ENCODE measurements around the gene MTUS2. TPM values are rescaled to one million over a fixed set of nuclear protein-coding genes. Genes with fewer than 3 reads are reported as not detected.

The MTUS2 gene
- polyA plus RNA-seq, 4 donors, result 0.74 to 6.2 (median 1.6) TPM

- DNase-seq (ENCODE audit: low read depth in 4 of 4, low spot score in 3 of 4), result no peak
Measured at GRCh38 chr13:29101409-29101808, 281.3 kb downstream of the MTUS2 start.

- no peak for DNase-seq (ENCODE audit: low read depth in 4 of 4, low spot score in 3 of 4)
Measured at GRCh38 chr13:29101905-29102304, 281.8 kb downstream of the MTUS2 start.

GRCh38 chr13:29103065-29103800 is 283.1 kb downstream of the MTUS2 start:
- no peak for DNase-seq (ENCODE audit: low read depth in 4 of 4, low spot score in 3 of 4)

- no peak for DNase-seq (ENCODE audit: low read depth in 4 of 4, low spot score in 3 of 4)
Measured at GRCh38 chr13:29104461-29104860, 284.3 kb downstream of the MTUS2 start.

GRCh38 chr13:29105779-29106178 is 285.6 kb downstream of the MTUS2 start:
- DNase-seq (ENCODE audit: low read depth in 4 of 4, low spot score in 3 of 4), result no peak

- no peak for DNase-seq (ENCODE audit: low read depth in 4 of 4, low spot score in 3 of 4)
Measured at GRCh38 chr13:29106651-29107050, 286.5 kb downstream of the MTUS2 start.

- DNase-seq (ENCODE audit: low read depth in 4 of 4, low spot score in 3 of 4), result no peak
Measured at GRCh38 chr13:29108068-29108786, 288.1 kb downstream of the MTUS2 start.

- no peak for DNase-seq (ENCODE audit: low read depth in 4 of 4, low spot score in 3 of 4)
Measured at GRCh38 chr13:29109987-29110386, 289.8 kb downstream of the MTUS2 start.

- no peak for DNase-seq (ENCODE audit: low read depth in 4 of 4, low spot score in 3 of 4)
Measured at GRCh38 chr13:29111446-29111845, 291.3 kb downstream of the MTUS2 start.

- no peak for DNase-seq (ENCODE audit: low read depth in 4 of 4, low spot score in 3 of 4)
Measured at GRCh38 chr13:29115842-29116241, 295.7 kb downstream of the MTUS2 start.

- DNase-seq (ENCODE audit: low read depth in 4 of 4, low spot score in 3 of 4), result peak in 2 of 4 donors; percentile 15 to 16
Measured at GRCh38 chr13:29117663-29118062, 297.5 kb downstream of the MTUS2 start.

GRCh38 chr13:29118471-29118870 is 298.3 kb downstream of the MTUS2 start:
- no peak for DNase-seq (ENCODE audit: low read depth in 4 of 4, low spot score in 3 of 4)

- DNase-seq (ENCODE audit: low read depth in 4 of 4, low spot score in 3 of 4), result no peak
Measured at GRCh38 chr13:29125191-29125933, 305.2 kb downstream of the MTUS2 start.

- DNase-seq (ENCODE audit: low read depth in 4 of 4, low spot score in 3 of 4), result no peak
Measured at GRCh38 chr13:29125934-29126424, 305.8 kb downstream of the MTUS2 start.

- DNase-seq (ENCODE audit: low read depth in 4 of 4, low spot score in 3 of 4), result no peak
Measured at GRCh38 chr13:29129616-29130015, 309.5 kb downstream of the MTUS2 start.

- no peak for DNase-seq (ENCODE audit: low read depth in 4 of 4, low spot score in 3 of 4)
Measured at GRCh38 chr13:29131159-29131558, 311.0 kb downstream of the MTUS2 start.

- DNase-seq (ENCODE audit: low read depth in 4 of 4, low spot score in 3 of 4), result no peak
Measured at GRCh38 chr13:29131881-29132668, 311.9 kb downstream of the MTUS2 start.

GRCh38 chr13:29136341-29136740 is 316.2 kb downstream of the MTUS2 start:
- DNase-seq (ENCODE audit: low read depth in 4 of 4, low spot score in 3 of 4), result no peak

- DNase-seq (ENCODE audit: low read depth in 4 of 4, low spot score in 3 of 4), result no peak
Measured at GRCh38 chr13:29137016-29137415, 316.9 kb downstream of the MTUS2 start.

GRCh38 chr13:29137995-29138394 is 317.9 kb downstream of the MTUS2 start:
- no peak for DNase-seq (ENCODE audit: low read depth in 4 of 4, low spot score in 3 of 4)

Data from left renal pelvis (tissue), 4 donors.